ENCODE results near the gene GUCD1. TPM values are rescaled to one million over a fixed set of nuclear protein-coding genes. Genes with fewer than 3 reads are reported as not detected.

Gene GUCD1
- total RNA-seq, 1 donor from 2014 or later: 77.7 TPM

DNA sequence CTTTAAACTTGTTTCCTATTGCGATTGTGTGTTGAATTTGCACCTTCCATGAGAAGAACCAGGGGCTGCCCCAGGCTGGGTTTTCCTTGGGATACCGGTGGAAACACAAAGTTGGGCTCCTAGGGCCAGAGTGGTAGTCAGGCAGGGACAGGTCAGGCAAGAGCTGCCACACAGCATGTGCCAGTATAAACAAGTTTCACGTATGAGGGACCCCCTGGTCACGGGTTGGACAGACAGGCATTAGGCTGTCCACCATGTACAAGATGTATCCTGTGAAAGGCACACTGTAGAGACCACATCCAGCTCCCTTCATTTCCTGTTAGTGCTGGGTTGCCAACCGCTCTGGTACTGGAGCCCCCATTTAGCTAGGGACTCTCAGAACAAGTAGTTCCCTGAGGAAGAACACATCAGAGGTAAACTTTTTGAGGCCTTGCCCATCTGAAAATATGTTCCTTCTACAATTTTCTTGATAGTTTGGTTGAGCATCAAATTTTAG lies 51.0 kb downstream of the GUCD1 start:
- H3K27ac ChIP-seq (ENCODE audit: low read depth, low read length): no peak overlapping the region
- peaks cover 2% of the 10 kb centered on the region for H3K4me1 ChIP-seq (ENCODE audit: insufficient read depth, low read length)
- H3K27me3 Mint-ChIP-seq (ENCODE audit: low read depth, unreplicated experiment): peaks cover 39% of the 10 kb centered on the region
- H3K36me3 ChIP-seq (ENCODE audit: insufficient read depth, low read length): no peaks in the 10 kb centered on the region
- no peak overlapping the region for H3K4me2 ChIP-seq (ENCODE audit: low read length)
- no peaks in the 10 kb centered on the region for H4K20me1 ChIP-seq (ENCODE audit: insufficient read depth, low read length)
- no peaks in the 10 kb centered on the region for H3K9me3 Mint-ChIP-seq (ENCODE audit: unreplicated experiment)
- no peak overlapping the region for H2AFZ ChIP-seq (ENCODE audit: low read depth, low read length)
- H3K9ac ChIP-seq (ENCODE audit: low read length): no peak overlapping the region
- no peak for DNase-seq (ENCODE audit: low read depth)
- no peaks in the 10 kb centered on the region for H3K79me2 ChIP-seq (ENCODE audit: insufficient read depth, low read length)
- no peak overlapping the region for H3K4me3 ChIP-seq (ENCODE audit: insufficient read depth, low read depth, low read length)
- FAIRE-seq: no peak
- H3K4me1 Mint-ChIP-seq (ENCODE audit: low read depth, unreplicated experiment): peaks cover 6% of the 10 kb centered on the region
- TF ChIP-seq, protein P1, sequence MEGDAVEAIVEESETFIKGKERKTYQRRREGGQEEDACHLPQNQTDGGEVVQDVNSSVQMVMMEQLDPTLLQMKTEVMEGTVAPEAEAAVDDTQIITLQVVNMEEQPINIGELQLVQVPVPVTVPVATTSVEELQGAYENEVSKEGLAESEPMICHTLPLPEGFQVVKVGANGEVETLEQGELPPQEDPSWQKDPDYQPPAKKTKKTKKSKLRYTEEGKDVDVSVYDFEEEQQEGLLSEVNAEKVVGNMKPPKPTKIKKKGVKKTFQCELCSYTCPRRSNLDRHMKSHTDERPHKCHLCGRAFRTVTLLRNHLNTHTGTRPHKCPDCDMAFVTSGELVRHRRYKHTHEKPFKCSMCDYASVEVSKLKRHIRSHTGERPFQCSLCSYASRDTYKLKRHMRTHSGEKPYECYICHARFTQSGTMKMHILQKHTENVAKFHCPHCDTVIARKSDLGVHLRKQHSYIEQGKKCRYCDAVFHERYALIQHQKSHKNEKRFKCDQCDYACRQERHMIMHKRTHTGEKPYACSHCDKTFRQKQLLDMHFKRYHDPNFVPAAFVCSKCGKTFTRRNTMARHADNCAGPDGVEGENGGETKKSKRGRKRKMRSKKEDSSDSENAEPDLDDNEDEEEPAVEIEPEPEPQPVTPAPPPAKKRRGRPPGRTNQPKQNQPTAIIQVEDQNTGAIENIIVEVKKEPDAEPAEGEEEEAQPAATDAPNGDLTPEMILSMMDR (IDR thresholded peaks at IDR 0.05; ENCODE audit: insufficient read depth, low read depth, low read length): no peak
- TF ChIP-seq EZH2 (IDR thresholded peaks at IDR 0.05; ENCODE audit: insufficient read depth, low read length): no peak
- H3K9me3 ChIP-seq (ENCODE audit: insufficient read depth, low read depth, low read length): no peaks in the 10 kb centered on the region
- no peak overlapping the region for H3K4me3 Mint-ChIP-seq (ENCODE audit: unreplicated experiment)
- no peaks in the 10 kb centered on the region for H3K36me3 Mint-ChIP-seq (ENCODE audit: low read depth, unreplicated experiment)
- no peaks in the 10 kb centered on the region for H3K27me3 ChIP-seq (ENCODE audit: insufficient read depth, low read length)
- no peak overlapping the region for H3K27ac Mint-ChIP-seq (ENCODE audit: unreplicated experiment)

DNA sequence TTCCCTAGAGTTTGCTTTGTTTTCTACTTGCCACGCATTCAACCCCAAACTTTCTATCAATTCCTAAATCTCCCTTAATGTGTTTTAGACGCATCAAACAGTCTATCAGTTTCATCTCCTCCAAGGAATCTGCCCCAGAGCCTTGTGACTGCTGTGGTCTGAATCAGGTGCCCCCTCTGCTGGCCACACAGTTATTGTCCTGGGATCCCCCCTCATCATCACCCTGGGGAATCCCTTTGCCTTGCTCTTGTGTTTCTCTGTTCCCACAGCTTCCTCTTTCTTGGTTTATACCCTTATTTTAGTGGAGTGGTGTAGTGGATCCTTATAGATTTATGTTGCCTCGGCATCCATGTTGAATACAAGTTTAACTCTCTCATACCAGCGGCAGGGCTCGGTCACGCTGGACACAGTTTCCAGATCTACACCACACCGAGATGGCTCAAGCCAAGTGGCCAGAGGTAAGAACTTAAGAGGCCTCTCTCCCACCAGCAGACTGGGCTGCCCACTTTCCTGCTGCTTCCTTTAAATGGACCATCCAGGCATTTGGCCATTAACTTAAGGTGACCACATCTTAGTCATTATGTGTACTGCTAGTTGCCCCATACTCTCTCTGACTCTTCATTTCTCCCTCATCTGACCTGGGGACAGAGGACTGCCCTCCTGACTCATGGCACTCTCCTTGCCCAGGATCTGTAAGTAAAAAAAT lies 51.6 kb downstream of the GUCD1 start:
- H3K4me3 ChIP-seq (ENCODE audit: insufficient read depth, low read depth, low read length): no peak overlapping the region
- H3K36me3 ChIP-seq (ENCODE audit: insufficient read depth, low read length): no peaks in the 10 kb centered on the region
- DNase-seq (ENCODE audit: low read depth): no peak
- H3K9me3 ChIP-seq (ENCODE audit: insufficient read depth, low read depth, low read length): no peaks in the 10 kb centered on the region
- Mint-ChIP-seq H3K4me1 (ENCODE audit: low read depth, unreplicated experiment) (peaks cover 6% of the 10 kb centered on the region), H3K36me3 (ENCODE audit: low read depth, unreplicated experiment) (no peaks in the 10 kb centered on the region), H3K27me3 (ENCODE audit: low read depth, unreplicated experiment) (peaks cover 45% of the 10 kb centered on the region), H3K9me3 (ENCODE audit: unreplicated experiment) (no peaks in the 10 kb centered on the region), H3K27ac (ENCODE audit: unreplicated experiment) (no peak overlapping the region), H3K4me3 (ENCODE audit: unreplicated experiment) (no peak overlapping the region)
- peaks cover 2% of the 10 kb centered on the region for H3K4me1 ChIP-seq (ENCODE audit: insufficient read depth, low read length)
- H3K27ac ChIP-seq (ENCODE audit: low read depth, low read length): no peak overlapping the region
- no peak overlapping the region for H2AFZ ChIP-seq (ENCODE audit: low read depth, low read length)
- no peaks in the 10 kb centered on the region for H3K79me2 ChIP-seq (ENCODE audit: insufficient read depth, low read length)
- no peak overlapping the region for H3K9ac ChIP-seq (ENCODE audit: low read length)
- no peak for FAIRE-seq
- TF ChIP-seq EZH2 (IDR thresholded peaks at IDR 0.05; ENCODE audit: insufficient read depth, low read length): no peak
- TF ChIP-seq, protein P1 (IDR thresholded peaks at IDR 0.05; ENCODE audit: insufficient read depth, low read depth, low read length): peak; percentile 72
- H3K27me3 ChIP-seq (ENCODE audit: insufficient read depth, low read length): peaks cover 1% of the 10 kb centered on the region
- H3K4me2 ChIP-seq (ENCODE audit: low read length): no peak overlapping the region
- H4K20me1 ChIP-seq (ENCODE audit: insufficient read depth, low read length): no peaks in the 10 kb centered on the region

DNA sequence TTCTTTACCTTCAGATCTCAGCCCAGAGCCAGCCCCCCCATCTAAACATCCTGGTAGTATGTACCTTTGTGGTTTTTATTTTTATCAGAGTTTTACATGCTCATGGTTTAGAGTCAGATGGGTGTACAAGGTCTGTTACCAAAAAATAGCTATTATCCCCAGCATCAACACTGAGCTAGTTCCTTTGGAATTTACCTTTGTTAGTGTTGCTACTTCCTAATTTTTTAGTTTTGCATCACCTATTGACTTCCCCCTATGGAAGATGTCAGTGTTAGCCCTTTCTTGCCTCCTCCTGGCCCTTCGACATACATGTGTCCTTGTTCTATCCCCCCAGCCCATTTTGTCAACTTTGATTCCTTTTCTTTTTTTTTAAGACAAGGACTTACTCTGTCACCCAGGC lies 52.4 kb downstream of the GUCD1 start:
- Histone ChIP-seq H2AFZ (ENCODE audit: low read depth, low read length) (no peak overlapping the region), H3K4me2 (ENCODE audit: low read length) (no peak overlapping the region), H3K9ac (ENCODE audit: low read length) (no peak overlapping the region), H3K79me2 (ENCODE audit: insufficient read depth, low read length) (no peaks in the 10 kb centered on the region), H3K4me3 (ENCODE audit: insufficient read depth, low read depth, low read length) (no peak overlapping the region), H3K27me3 (ENCODE audit: insufficient read depth, low read length) (peaks cover 5% of the 10 kb centered on the region), H3K9me3 (ENCODE audit: insufficient read depth, low read depth, low read length) (no peaks in the 10 kb centered on the region), H3K4me1 (ENCODE audit: insufficient read depth, low read length) (peaks cover 2% of the 10 kb centered on the region), H3K27ac (ENCODE audit: low read depth, low read length) (no peak overlapping the region), H4K20me1 (ENCODE audit: insufficient read depth, low read length) (no peaks in the 10 kb centered on the region), H3K36me3 (ENCODE audit: insufficient read depth, low read length) (no peaks in the 10 kb centered on the region)
- H3K4me1 Mint-ChIP-seq (ENCODE audit: low read depth, unreplicated experiment): peaks cover 6% of the 10 kb centered on the region
- H3K27ac Mint-ChIP-seq (ENCODE audit: unreplicated experiment): no peak overlapping the region
- H3K4me3 Mint-ChIP-seq (ENCODE audit: unreplicated experiment): no peak overlapping the region
- H3K36me3 Mint-ChIP-seq (ENCODE audit: low read depth, unreplicated experiment): no peaks in the 10 kb centered on the region
- no peak for TF ChIP-seq EZH2 (IDR thresholded peaks at IDR 0.05; ENCODE audit: insufficient read depth, low read length)
- TF ChIP-seq, protein P1 (IDR thresholded peaks at IDR 0.05; ENCODE audit: insufficient read depth, low read depth, low read length): no peak
- H3K27me3 Mint-ChIP-seq (ENCODE audit: low read depth, unreplicated experiment): peaks cover 52% of the 10 kb centered on the region
- no peaks in the 10 kb centered on the region for H3K9me3 Mint-ChIP-seq (ENCODE audit: unreplicated experiment)
- FAIRE-seq: no peak
- no peak for DNase-seq (ENCODE audit: low read depth)

All from astrocyte (in vitro differentiated cells and primary cell).